T-helper 2 cell treated with Interferon-gamma antibody and Interleukin-4, amounts not matched to agents 5 μg/mL and 100 μg/mL, for 36 hours (primary cell): ENCODE measurements around the gene PEAK1.

Experiments
- DNase-seq: peaks from one replicate; pipeline ENCODE4 v3.0.0; 2021; ENCODE audit warnings: low spot score
- H3K27ac Mint-ChIP-seq: one replicate; pipeline ENCODE4 v1.8.0; 2021; ENCODE audit warnings: mild to moderate bottlenecking, mixed read lengths
- H3K27me3 Mint-ChIP-seq: one replicate; pipeline ENCODE4 v1.8.0; 2021; ENCODE audit warnings: low read depth, mixed read lengths
- H3K36me3 Mint-ChIP-seq: one replicate; pipeline ENCODE4 v1.8.0; 2021; ENCODE audit warnings: low read depth, mixed read lengths
- H3K4me1 Mint-ChIP-seq: one replicate; pipeline ENCODE4 v1.8.0; 2021; ENCODE audit warnings: low read depth, mixed read lengths
- H3K4me3 Mint-ChIP-seq: one replicate; pipeline ENCODE4 v1.8.0; 2022; ENCODE audit warnings: mild to moderate bottlenecking, moderate library complexity, mixed read lengths
- H3K9me3 Mint-ChIP-seq: one replicate; pipeline ENCODE4 v1.8.0; 2021; ENCODE audit warnings: mixed read lengths

The PEAK1 gene

DNA sequence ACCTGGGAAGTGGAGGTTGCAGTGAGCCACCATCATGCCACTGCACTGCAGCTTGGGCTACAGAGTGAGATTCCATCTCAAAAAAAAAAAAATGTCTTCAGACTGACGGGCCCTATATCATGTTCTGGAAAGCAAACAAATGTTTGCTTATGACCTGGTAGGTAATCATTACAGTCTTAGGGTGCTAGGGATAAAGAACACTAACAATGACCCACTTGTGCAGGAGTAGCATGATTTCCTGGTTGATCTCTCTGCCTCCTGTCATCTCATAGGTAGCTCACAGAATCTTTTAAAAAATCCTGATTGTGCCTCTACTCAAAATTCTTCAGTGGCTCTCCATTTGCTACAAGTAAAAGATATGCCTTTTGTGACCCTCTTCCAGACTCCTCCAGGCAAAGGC, 274.5 kb downstream of the PEAK1 start:
- H3K4me3 Mint-ChIP-seq, result no peak overlapping the region
- peaks cover 7% of the 10 kb centered on the region for H3K36me3 Mint-ChIP-seq
- peaks cover 13% of the 10 kb centered on the region for H3K9me3 Mint-ChIP-seq
- no peak overlapping the region for H3K27ac Mint-ChIP-seq
- H3K27me3 Mint-ChIP-seq, result no peaks in the 10 kb centered on the region
- no peak for DNase-seq
- no peaks in the 10 kb centered on the region for H3K4me1 Mint-ChIP-seq

DNA sequence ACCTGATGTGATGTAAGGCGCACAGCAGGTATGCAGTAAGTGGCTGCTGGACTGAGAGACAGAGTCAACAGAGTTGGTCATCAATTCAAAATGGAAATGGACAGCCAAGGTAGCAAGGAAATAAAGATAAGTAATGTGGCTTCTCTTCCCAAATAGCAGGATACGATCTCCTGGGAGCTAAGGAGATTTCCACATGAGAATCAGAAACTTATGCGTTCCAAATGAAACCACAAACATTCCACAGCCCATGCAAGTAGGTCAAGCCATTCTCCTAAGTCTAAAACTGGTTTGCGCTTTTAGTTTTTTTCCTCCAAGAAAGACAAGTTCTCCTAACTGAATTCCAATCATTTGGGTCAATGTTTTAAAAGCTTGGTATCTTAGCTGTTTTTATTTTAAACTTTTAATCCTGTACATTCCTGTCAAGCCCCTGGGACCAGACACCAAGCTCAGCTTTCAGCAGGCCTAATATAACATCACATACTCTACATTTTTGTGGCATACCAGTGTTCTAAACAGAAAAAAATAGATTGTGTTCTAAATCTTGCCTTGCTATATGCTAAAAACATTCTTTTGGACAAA, 275.3 kb downstream of the PEAK1 start:
- H3K27me3 Mint-ChIP-seq, result no peaks in the 10 kb centered on the region
- no peak for DNase-seq
- H3K4me3 Mint-ChIP-seq, result no peak overlapping the region
- no peak overlapping the region for H3K27ac Mint-ChIP-seq
- no peaks in the 10 kb centered on the region for H3K4me1 Mint-ChIP-seq
- H3K36me3 Mint-ChIP-seq, result peaks cover 9% of the 10 kb centered on the region
- H3K9me3 Mint-ChIP-seq, result peaks cover 13% of the 10 kb centered on the region

DNA sequence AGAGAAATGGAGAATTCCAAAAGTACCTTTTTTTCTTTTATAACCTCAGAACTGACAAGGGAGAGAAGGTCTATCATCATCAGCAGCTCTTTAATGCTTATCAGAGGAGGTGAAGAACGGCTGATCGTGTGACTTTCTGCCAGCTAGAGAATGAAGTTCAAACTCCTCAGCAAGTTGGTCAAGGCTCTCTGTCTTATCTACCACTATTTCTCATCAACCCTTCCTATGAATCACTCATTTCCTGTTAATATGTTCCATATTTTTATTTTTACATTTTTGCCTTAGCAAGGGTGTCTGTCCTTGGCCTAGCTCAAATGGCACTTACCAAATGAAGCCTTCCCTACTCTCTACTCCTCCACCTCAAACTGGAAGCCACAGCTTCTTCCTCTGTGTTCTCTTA, 275.9 kb downstream of the PEAK1 start:
- no peak for DNase-seq
- Mint-ChIP-seq H3K4me1 (no peaks in the 10 kb centered on the region), H3K9me3 (peaks cover 14% of the 10 kb centered on the region), H3K4me3 (no peak overlapping the region), H3K27ac (no peak overlapping the region), H3K27me3 (no peaks in the 10 kb centered on the region), H3K36me3 (peaks cover 10% of the 10 kb centered on the region)

DNA sequence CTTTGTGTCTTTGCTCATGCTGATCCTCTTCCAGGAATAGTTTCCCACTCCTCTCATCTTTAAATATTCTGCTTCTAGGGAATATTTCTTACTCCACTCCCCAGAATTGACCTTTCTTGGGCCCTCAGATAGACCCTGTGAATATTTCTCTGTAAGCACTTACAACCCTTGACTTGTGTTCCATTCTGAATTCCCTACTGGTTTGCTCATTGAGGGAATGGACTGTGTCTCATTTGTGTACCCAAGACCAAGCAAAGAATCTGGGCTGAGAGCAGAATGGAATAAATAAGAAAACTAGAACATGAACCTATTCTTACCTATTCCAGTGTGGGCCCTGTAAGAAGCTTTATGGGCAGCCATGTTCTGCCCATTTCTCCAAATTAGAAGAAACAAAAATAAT, 276.3 kb downstream of the PEAK1 start:
- H3K9me3 Mint-ChIP-seq, result peaks cover 16% of the 10 kb centered on the region
- DNase-seq, result no peak
- H3K4me3 Mint-ChIP-seq, result no peak overlapping the region
- no peaks in the 10 kb centered on the region for H3K27me3 Mint-ChIP-seq
- no peak overlapping the region for H3K27ac Mint-ChIP-seq
- H3K4me1 Mint-ChIP-seq, result no peaks in the 10 kb centered on the region
- H3K36me3 Mint-ChIP-seq, result peaks cover 13% of the 10 kb centered on the region

DNA sequence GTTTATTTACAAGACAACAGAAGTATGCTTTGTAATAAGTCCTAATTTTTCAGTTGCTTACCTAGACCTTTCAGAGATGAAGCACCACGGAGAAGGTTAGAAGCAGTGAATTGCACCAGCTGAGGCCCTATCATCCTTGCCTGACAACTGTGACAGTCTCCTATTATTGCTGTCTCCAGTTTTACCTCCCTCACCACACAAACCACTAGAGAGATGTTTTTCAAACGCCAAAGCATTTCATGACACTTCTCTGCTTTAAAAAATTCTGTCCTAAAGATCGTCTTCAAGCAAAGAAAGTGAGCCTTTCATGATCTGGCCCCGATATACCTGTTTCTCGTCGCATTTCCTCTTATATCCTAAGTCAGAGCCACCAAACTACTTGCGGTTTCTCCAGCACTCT, 276.7 kb downstream of the PEAK1 start:
- Mint-ChIP-seq H3K9me3 (peaks cover 16% of the 10 kb centered on the region), H3K27ac (no peak overlapping the region), H3K36me3 (peaks cover 13% of the 10 kb centered on the region), H3K4me1 (no peaks in the 10 kb centered on the region), H3K27me3 (no peaks in the 10 kb centered on the region), H3K4me3 (no peak overlapping the region)
- DNase-seq, result no peak

DNA sequence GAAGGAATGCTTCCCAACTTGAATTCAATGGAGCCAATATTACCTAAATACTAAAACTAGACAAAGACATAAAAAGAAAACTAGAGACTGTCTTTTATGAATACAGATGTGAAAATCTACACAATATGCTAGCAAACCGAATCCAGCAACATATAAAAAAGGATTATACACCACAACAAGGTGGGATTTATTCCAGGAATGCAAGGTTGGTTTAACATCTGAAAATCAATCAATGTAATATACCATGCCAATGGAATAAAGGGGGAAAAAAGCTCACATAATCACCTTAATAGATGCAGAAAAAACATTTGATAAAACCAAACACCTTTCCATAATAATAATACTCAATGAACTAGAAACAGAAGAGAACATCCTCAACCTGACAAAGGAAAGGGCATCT, 279.7 kb downstream of the PEAK1 start:
- Mint-ChIP-seq H3K36me3 (peaks cover 17% of the 10 kb centered on the region), H3K9me3 (peaks cover 21% of the 10 kb centered on the region)

DNA sequence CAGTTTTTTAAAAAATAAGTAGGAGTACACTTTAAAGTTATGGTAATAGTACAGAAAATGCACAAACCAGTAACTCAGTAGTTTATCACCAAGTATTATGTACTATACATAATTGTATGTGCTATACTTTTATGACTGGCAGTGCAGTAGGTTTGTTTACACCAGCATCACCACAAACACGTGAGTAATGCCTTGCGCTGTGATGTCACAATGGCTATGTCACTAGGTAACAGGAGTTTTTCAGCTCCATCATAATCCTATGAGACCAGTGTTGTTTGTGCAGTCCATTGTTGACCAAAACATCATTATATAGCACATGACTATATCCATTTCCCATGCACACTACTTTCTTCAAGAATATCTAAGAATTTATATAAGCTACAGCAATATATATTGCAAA, 280.6 kb downstream of the PEAK1 start:
- Mint-ChIP-seq H3K9me3 (peaks cover 21% of the 10 kb centered on the region), H3K36me3 (peaks cover 17% of the 10 kb centered on the region), H3K27me3 (no peaks in the 10 kb centered on the region), H3K27ac (no peak overlapping the region), H3K4me1 (no peaks in the 10 kb centered on the region), H3K4me3 (no peak overlapping the region)
- DNase-seq, result no peak

More for the DNA sequence above, 279.7 kb downstream of the PEAK1 start:
- H3K27ac Mint-ChIP-seq, result no peak overlapping the region
- H3K4me3 Mint-ChIP-seq, result no peak overlapping the region
- no peaks in the 10 kb centered on the region for H3K4me1 Mint-ChIP-seq
- no peak for DNase-seq
- no peaks in the 10 kb centered on the region for H3K27me3 Mint-ChIP-seq

DNA sequence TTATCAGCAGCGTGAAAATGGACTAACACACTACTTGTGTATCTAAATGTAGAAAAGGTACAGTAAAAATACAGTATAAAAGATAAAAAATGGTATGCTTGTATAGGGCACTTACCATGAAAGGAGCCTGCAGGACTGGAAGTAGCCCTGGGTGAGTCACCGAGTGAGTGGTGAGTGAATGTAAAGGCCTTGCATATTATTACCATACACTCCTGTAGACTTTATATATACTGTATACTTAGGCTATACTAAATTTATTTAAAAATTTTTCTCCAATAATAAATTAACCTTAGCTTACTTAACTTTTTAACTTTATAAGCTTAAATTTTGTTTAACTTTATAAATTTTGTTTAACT, 281.8 kb downstream of the PEAK1 start:
- H3K9me3 Mint-ChIP-seq, result peaks cover 21% of the 10 kb centered on the region
- no peak overlapping the region for H3K27ac Mint-ChIP-seq

DNA sequence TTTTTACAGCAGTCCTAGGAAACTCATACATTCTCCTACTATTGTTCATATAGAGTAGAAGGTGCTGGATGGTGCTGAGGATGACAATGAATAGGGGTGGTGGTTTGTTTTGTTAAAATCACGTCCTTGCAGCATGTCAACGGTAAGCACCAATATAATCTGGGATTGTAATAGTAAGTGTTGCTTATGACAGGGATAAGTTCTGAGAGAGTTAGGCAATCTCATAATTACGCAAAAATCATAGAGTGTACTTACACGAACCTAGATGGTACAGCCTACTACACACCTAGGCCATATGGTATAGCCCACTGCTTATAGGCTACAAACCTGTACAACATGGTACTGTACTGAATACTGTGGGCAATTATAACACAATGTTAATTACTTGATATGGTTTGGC, 284.7 kb downstream of the PEAK1 start:
- Mint-ChIP-seq H3K4me1 (no peaks in the 10 kb centered on the region), H3K27ac (no peak overlapping the region), H3K36me3 (peaks cover 18% of the 10 kb centered on the region), H3K9me3 (peaks cover 8% of the 10 kb centered on the region), H3K27me3 (no peaks in the 10 kb centered on the region), H3K4me3 (no peak overlapping the region)
- no peak for DNase-seq

More for the DNA sequence above, 281.8 kb downstream of the PEAK1 start:
- Mint-ChIP-seq H3K4me3 (no peak overlapping the region), H3K36me3 (peaks cover 18% of the 10 kb centered on the region), H3K4me1 (no peaks in the 10 kb centered on the region), H3K27me3 (no peaks in the 10 kb centered on the region)
- no peak for DNase-seq

DNA sequence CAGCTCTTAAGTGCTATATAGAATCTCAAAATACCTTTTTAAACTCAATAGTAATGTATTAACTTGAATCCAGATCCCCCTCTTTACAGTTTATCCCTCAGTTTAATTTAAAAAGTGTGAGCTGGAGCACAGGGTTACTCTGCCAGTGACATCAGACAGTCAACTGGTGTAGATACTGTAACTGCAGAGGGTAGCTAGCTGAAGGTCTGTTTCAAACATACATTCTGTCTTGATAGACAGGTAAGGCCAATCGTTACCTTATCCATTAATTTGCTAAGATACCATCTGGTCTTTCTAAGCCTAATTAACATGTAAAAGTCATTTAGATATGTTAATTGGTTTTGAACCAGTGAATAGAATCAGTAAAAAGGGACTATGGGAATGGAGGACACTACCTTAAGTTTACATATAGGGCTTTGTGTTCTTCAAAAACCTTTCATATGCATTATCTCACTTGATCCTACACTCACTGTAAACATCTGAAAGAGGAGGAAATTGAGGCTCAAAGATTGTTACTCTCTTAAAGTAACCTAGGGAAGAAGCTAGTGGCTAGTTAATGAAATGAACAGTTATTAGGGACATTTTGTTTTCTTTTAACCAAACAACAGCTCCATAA, 289.5 kb downstream of the PEAK1 start:
- no peak for DNase-seq
- H3K27ac Mint-ChIP-seq, result no peak overlapping the region
- H3K36me3 Mint-ChIP-seq, result peaks cover 11% of the 10 kb centered on the region
- no peak overlapping the region for H3K4me3 Mint-ChIP-seq
- no peaks in the 10 kb centered on the region for H3K4me1 Mint-ChIP-seq
- H3K27me3 Mint-ChIP-seq, result no peaks in the 10 kb centered on the region
- no peaks in the 10 kb centered on the region for H3K9me3 Mint-ChIP-seq

DNA sequence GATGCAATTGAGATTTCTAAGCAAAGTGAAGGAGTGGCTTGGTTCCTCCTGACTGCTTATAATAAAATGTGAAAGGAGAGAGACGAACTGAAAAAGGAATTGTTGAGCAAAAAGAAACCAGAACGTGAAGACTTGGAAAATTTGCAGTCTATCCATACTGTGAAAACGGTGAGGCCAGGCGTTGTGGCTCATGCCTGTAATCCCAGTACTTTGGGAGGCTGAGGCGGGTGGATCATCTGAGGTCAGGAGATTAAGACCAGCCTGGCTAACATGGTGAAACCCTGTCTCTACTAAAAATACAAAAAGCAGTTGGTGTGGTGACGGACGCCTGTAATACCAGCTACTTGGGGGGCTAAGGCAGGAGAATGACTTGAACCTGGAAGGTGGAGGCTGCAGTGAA, 292.3 kb downstream of the PEAK1 start:
- H3K27me3 Mint-ChIP-seq, result no peaks in the 10 kb centered on the region
- DNase-seq, result no peak
- H3K9me3 Mint-ChIP-seq, result no peaks in the 10 kb centered on the region
- H3K27ac Mint-ChIP-seq, result no peak overlapping the region
- H3K4me1 Mint-ChIP-seq, result peaks cover 2% of the 10 kb centered on the region
- no peak overlapping the region for H3K4me3 Mint-ChIP-seq
- H3K36me3 Mint-ChIP-seq, result peaks cover 4% of the 10 kb centered on the region

DNA sequence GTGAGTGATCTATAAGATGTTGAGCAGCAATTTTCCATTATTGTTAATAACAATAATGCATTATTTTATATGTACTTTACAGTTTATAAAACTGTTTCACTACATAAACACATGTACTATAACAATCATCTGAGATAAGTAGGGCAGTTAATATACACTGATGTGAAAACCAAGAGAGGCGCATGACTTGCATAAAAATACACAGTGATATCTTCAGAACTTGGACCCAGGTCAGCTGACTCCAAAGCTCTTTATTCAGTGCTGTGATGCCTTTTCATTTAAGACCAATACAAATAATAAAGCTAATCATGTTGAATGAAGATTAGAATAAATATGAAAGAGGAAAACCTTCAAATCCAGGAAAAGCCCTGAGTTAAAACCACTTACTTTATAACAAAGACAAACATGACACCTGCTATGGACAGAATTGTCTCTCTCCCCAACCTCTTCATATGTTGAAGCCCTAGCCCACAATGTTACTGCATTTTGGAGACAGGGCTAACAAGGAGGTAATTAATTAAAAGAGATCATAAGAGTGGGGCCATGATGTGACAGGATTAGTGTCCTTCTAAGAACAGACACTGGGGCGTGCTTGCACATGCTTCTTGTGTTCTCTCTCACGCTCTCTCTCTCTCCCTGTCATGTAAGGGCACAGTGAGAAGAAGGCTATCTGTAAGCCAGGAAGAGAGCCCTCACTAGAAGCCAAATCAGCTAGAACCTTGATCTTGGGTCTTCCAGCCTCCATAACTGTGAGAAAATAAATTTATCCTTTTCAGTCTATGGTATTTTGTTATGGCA, 293.2 kb downstream of the PEAK1 start:
- Mint-ChIP-seq H3K4me1 (peaks cover 5% of the 10 kb centered on the region), H3K36me3 (peaks cover 3% of the 10 kb centered on the region), H3K9me3 (no peaks in the 10 kb centered on the region), H3K4me3 (no peak overlapping the region), H3K27ac (no peak overlapping the region), H3K27me3 (no peaks in the 10 kb centered on the region)
- DNase-seq, result no peak

DNA sequence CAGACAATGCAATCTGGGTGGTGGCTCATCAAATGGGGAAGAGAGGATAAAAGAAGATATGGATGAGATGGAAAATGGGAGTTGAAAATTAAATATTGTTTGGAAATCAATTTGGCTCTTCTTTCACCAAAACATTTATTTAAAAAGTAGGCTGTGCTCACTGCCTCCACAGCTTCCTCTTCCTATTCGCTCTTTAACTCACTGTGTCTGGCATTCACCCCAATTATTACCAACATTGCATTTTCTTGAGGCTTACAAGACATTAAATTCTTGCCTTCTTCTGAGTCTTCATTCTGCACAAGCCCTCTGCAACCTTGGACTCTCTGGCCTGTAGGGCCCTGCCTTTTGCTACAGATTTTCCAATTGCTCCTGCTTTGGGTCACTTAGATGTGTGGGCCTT, 296.1 kb downstream of the PEAK1 start:
- no peak for DNase-seq
- Mint-ChIP-seq H3K27me3 (no peaks in the 10 kb centered on the region), H3K36me3 (peaks cover 1% of the 10 kb centered on the region), H3K4me3 (no peak overlapping the region), H3K4me1 (peaks cover 5% of the 10 kb centered on the region), H3K9me3 (no peaks in the 10 kb centered on the region), H3K27ac (no peak overlapping the region)

DNA sequence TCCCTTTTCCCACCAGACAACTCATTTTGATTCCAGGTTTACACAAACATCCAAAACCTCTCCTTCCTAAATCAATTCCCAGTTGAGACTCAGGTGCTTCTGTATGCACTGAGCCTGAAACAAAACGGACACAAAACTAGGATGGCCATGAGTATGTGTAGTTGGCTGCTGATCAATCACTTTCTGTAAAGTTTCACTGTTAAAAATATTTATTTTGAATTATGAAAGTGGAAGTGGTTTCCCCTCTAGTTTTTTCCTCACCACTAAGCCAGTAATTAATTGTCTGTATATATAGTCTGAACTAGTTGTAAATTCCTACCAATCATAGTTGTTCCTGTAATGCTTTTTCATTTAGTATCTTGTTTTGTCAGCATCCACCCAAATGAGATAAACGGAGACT, 297.3 kb downstream of the PEAK1 start:
- Mint-ChIP-seq H3K9me3 (no peaks in the 10 kb centered on the region), H3K27me3 (no peaks in the 10 kb centered on the region), H3K4me1 (peaks cover 5% of the 10 kb centered on the region), H3K27ac (no peak overlapping the region), H3K36me3 (peaks cover 1% of the 10 kb centered on the region), H3K4me3 (no peak overlapping the region)
- no peak for DNase-seq
